ENCODE measurements around the gene SNRPA1.

SNRPA1 gene

GRCh38 chr15:101269479-101270223 lies 25.4 kb downstream of the SNRPA1 start:
- no peak overlapping the region for H3K4me3 ChIP-seq (ENCODE audit: low read length)
- no peak for TF ChIP-seq ZNF274 (IDR thresholded peaks at IDR 0.05; ENCODE audit: low read depth, low read length)

DNA sequence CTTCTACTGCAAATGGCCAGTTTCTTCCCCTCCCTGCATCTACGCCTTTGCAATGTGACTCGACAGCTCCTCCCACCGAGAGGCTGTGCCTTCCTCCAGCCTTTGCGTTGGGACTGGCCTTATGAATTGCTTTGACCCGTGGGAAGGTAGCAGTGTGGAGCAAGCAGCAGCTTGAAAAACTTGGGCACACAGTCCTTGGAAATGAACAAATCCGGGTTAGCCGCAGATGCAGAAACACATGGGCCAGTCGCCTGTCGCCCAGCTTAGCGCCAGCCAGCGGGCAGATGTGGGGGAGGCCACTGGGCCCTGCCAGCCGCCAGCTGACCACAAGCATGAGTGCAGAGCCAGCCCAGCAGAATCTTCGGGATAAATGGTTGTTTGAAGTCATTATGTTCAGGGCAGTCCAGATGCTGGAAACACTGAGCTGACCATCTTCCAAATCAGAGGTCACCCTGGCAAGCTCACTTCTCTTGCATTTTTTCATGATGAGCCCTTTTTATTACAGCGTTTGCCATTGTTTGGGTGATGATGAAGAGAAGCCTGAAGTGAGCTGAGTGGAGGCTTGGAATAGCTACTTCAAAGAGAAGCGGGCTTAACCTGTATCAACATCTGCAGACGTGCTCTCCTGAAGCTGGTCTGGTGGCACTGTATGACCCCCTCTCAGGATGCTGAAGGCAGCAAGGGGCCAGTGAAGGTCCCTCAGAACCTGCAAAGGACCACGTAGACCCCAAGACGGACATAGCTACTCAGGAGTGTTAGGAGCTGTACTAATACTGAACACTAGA lies 27.5 kb downstream of the SNRPA1 start:
- H3K4me3 ChIP-seq (ENCODE audit: low read length), result no peak overlapping the region
- TF ChIP-seq ZNF274 (IDR thresholded peaks at IDR 0.05; ENCODE audit: low read depth, low read length), result no peak

DNA sequence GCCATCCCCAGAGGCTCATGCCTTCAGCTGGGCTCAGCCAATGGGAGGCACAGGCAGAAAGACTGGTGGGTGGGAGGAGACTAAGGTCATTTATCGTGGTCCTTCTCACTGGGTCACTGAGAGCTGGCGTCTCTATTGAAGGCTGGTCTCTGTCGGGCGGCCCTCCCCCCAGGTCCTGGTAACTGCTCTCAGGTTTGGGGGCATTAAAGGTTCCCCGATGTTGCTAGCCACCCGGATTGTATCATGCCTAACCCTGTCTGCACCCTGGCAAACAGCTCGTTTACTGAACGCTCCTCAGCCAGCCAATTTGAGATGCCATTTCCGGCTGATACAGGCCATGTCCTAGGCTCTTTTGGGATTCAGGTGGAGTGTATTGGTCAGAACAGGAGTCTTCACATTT lies 28.3 kb downstream of the SNRPA1 start:
- no peak overlapping the region for H3K4me3 ChIP-seq (ENCODE audit: low read length)
- TF ChIP-seq ZNF274 (IDR thresholded peaks at IDR 0.05; ENCODE audit: low read depth, low read length), result no peak

GRCh38 chr15:101266034-101266433 lies 29.0 kb downstream of the SNRPA1 start:
- TF ChIP-seq ZNF274 (IDR thresholded peaks at IDR 0.05; ENCODE audit: low read depth, low read length), result no peak
- H3K4me3 ChIP-seq (ENCODE audit: low read length), result no peak overlapping the region

GRCh38 chr15:101264911-101265641 lies 30.0 kb downstream of the SNRPA1 start:
- H3K4me3 ChIP-seq (ENCODE audit: low read length), result no peak overlapping the region
- no peak for TF ChIP-seq ZNF274 (IDR thresholded peaks at IDR 0.05; ENCODE audit: low read depth, low read length)

- H3K4me3 ChIP-seq (ENCODE audit: low read length), result no peak overlapping the region
- TF ChIP-seq ZNF274 (IDR thresholded peaks at IDR 0.05; ENCODE audit: low read depth, low read length), result no peak
Observed at GRCh38 chr15:101264011-101264410, 31.0 kb downstream of the SNRPA1 start.

DNA sequence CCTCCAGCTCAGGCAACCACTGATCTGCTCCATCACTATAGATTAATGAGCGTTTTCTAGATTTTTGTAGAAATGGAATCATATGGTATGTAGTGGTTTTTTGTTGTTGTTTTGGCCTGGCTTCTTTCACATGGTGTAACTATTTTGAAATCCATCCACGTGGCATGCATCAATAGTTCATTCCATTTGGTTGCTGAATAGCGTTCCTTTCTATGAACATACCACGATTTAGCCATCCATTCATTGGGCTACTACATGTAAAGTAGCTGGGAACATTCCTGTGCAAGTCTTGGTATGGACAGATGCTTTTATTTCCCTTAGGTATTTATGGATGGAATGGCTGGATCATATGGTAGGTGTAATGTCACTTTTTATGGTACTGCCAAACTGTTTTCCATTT lies 32.5 kb downstream of the SNRPA1 start:
- TF ChIP-seq ZNF274 (IDR thresholded peaks at IDR 0.05; ENCODE audit: low read depth, low read length), result no peak
- H3K4me3 ChIP-seq (ENCODE audit: low read length), result no peak overlapping the region

DNA sequence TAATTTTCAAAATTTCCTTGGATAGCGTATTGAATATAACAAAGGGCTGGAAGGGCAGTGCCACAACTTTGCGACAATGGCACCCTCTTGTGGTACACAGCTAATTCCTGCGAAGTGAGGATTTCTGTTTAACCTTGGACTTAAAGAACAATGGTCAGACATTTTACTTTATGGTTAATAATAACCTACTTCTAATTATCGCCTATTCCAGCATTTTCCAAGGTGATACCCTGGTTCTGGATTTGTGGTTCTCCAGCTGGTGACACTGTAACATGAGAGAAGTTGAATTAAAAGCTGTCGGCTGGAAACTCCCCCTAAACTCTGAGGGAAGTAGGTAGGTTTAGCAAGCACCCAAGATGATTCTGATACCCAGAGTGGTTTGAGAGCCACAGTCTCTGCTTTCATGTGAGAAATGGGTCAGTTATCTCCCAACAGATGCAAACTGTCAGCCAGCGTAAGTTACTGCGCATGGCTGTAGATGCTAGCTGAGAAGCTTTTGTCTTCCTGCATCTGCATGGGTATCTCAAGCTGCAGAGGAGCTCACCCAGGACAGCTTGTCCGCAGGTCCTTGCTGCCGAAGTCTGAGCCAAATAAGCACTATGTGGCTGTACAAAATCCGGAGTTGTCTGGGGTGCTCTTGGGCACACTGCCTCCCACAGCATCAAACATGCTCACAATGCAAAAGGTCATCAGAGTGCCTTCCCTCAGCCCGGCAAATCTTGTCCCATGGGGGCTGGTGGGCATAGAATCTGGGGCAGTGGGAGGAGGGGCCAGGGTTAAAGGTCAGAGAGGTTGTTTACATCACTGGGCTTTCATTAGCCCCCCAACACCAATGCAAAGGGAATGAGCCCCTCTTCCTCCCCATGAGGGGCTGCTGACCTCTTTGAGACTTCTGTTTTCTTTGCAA lies 36.6 kb downstream of the SNRPA1 start:
- H3K4me3 ChIP-seq (ENCODE audit: low read length), result no peak overlapping the region
- no peak for TF ChIP-seq ZNF274 (IDR thresholded peaks at IDR 0.05; ENCODE audit: low read depth, low read length)

DNA sequence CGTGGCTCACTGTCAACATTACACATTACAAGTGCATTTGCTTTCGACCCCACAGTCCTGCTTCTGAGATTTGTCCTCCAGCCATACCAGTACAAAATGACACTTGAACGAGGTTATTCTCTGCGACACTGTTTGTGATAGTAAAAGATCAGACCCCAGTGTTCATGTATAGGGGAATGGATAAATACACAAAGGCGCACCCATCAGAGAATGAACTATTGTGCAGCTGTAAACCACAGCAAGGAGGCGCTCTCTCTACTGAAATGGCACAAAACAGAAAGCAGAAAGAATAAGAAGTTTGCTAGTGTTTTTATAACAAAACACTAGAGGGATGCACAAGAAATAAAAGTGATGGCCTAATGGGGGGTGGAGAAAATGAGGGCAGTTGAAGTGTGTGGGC lies 38.3 kb downstream of the SNRPA1 start:
- no peak for TF ChIP-seq ZNF274 (IDR thresholded peaks at IDR 0.05; ENCODE audit: low read depth, low read length)
- H3K4me3 ChIP-seq (ENCODE audit: low read length), result no peak overlapping the region

DNA sequence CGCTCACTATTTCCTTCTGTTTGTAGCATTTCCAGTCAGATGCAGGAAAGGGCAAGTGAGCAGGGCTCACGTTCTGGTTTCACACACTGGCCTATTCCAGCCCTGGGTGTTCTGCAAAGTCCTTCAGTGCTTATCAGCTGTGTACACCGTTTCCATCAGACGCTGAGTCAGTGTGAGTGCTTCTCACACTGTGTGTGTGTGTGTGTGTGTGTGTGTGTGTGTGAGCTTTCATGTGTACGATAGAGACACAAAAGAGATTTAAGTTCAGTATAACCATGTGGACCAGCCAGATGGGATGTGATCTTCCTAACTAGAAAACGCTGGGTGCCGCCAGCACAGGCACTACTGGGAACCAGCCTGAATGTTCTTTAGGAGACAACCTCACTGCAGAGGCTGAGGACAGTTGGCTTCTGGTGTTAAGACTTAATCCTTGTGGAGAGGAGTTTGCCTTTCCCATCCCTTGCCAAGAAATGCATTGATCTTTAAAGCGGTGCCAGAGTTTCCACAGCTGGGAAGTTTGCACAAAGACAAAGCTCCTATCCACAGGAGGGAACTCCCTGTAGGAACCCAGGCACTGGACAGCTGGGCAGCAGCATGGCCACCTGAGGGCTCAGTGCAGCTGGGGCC lies 39.3 kb downstream of the SNRPA1 start:
- no peak for TF ChIP-seq ZNF274 (IDR thresholded peaks at IDR 0.05; ENCODE audit: low read depth, low read length)
- H3K4me3 ChIP-seq (ENCODE audit: low read length), result no peak overlapping the region

GRCh38 chr15:101255051-101255395 lies 40.0 kb downstream of the SNRPA1 start:
- no peak overlapping the region for H3K4me3 ChIP-seq (ENCODE audit: low read length)
- no peak for TF ChIP-seq ZNF274 (IDR thresholded peaks at IDR 0.05; ENCODE audit: low read depth, low read length)

GRCh38 chr15:101254157-101255050 lies 40.6 kb downstream of the SNRPA1 start:
- H3K4me3 ChIP-seq (ENCODE audit: low read length), result no peak overlapping the region
- TF ChIP-seq ZNF274 (IDR thresholded peaks at IDR 0.05; ENCODE audit: low read depth, low read length), result no peak

Data from GM08714 (cell line).